Activated CD4-positive, alpha-beta T cell treated with anti-CD3 and anti-CD28 coated beads, Interleukin-10, Interleukin-2, amounts not matched to agents 100 ng/mL and 50 ng/mL, durations not matched to agents 16 hours and 8 hours (primary cell): ENCODE measurements around the gene PIAS1.
"Not testable (repeated sequence)": the region's sequence is repeated elsewhere in the genome, so short reads cannot be mapped to it uniquely, and the experiment has no call there.

ENCODE experiments used
- DNase-seq: peaks from one replicate; pipeline ENCODE4 v3.0.0-alpha.2; 2020

PIAS1 gene

DNA sequence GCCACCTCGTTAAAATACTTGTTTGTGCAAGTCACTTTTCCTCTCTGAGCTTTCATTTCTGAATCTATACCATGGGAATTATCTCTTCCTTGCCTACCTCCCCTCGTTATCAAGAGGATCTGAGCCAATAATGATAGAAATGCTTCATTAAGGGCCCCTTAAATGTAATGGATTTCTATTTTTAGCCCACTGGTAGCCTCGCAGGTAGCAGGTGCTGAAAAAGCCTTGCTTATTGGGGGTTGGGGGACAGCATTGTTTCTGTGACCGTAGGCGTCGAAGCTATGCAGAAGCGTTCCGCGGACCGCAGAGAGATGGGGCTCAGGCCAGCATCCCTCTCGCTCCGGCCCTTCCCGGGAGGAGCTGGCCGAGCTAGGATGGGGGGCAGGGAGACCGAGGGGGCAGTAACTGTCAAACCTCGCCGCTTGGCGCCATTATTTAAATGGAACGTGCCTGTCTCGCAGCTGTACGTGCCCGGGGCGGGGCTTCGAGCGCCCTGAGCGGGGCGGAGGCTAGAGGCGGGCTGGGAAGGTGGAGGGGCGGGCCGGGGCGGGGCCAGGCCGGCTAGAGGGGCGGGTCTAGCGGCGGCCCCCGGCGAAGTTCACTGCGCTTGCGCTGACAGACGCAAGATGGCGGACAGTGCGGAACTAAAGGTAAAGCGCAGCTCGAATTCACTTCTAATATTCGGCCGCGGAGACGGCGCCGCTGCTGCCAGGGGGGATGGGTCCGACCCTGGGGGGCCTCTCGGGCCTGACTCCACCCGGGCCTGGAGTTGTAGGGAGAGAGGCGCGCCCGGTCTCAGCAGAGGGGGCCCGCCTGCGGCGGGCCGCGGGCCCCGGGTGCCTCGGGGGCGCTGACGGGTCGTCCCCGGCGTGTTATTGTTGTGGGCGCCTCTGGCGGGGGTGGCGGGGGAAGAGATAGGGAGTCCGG lies at the start of gene PIAS1:
PIAS1 (plus strand) TSS at position 615 of the 927 bp plus-strand sequence; CDS start at position 627, 12 bp downstream.
- peak; percentile 97 for DNase-seq

DNA sequence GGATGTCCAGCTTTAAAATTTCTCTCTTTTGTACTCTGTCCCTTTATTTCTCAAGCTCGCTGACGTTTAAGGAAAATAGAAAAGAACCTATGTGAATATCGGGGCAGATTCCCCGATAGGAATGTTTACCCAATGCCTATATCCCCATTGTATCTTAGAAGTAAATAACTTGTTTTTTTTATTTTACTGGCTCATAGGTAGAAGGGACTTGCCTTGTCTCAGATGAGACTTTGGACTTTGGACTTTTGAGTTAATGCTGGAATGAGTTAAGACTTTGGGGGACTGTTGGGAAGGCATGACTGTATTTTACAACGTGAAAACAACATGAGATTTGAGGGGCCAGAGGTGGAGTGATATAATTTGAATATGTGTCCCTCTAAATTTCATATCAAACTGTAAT lies 46.5 kb upstream of the PIAS1 start:
- not testable (repeated sequence) for DNase-seq

- no peak for DNase-seq
Measured at GRCh38 chr15:68010361-68011153, 43.6 kb upstream of the PIAS1 start.

- no peak for DNase-seq
Measured at GRCh38 chr15:68012911-68013310, 41.2 kb upstream of the PIAS1 start.

- no peak for DNase-seq
Measured at GRCh38 chr15:68014219-68014618, 39.9 kb upstream of the PIAS1 start.

DNA sequence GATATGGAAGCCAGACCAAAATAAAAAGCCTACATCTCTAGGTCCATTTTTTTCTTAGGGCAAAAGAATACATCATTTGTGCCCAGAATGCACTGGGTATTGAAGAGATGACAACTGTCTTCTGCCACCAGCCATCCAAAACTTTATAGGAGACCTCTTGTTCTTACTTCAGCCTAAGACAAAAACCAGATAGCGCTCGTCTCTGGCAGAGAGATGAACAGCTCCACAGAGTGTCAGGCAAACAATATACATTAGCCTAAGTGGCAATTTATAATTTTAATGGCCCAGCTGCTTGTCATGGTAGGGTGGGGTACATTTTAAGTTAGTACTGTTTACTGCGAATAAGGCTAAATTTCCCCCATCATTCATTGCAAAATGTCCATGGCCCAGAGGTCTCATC lies 38.9 kb upstream of the PIAS1 start:
- no peak for DNase-seq

GRCh38 chr15:68017201-68017600 lies 36.9 kb upstream of the PIAS1 start:
- DNase-seq: no peak

DNA sequence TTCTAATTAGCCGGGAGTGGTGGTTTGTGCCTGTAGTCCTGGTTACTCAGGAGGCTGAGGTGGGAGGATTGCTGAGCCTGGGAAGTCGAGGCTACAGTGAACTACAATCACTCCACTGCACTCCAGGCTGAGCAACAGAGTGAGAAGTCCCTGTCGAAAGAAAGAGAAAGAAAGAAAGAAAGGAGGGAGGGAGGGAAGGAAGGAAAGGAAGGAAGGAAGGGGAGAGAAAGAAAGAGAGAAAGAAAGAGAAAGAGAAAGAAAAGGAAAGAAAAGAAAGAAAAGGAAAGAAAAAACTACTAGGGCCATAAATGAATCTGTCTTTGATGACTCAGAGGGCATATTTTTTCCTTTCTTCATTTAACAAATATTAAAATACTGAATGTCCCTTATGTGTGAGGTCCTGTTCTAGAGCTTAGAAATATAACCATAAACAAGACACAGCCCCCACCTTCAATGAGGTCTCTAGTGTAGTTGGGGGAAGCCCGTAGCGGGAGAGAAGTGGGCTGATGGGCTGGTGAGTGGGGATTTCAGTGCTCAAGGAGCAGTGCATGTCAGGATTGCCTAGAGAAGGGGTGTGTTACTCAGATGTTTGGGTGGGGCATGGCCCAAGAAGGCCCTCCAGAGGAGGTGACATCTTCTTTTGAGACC lies 35.2 kb upstream of the PIAS1 start:
- DNase-seq: no peak

- DNase-seq: no peak
Measured at GRCh38 chr15:68019814-68020525, 34.1 kb upstream of the PIAS1 start.

DNA sequence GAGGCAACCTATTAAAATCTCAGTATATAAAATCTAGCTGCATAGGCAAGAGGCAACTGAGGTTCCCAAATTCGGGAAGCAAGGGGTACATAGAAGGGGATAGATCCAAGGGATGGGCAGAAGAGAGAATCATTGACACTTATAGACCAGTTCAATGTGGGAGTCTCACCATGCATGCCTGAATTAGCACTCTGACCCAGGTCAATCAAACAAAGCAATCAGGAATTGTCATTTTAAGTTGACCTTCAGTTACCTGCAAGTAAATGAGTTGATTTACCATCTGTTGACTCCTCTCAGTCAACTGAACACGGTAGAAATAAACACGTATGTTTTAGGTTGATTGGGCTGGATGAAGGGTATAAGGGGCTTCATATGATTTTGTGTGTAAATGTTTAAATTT lies 33.4 kb upstream of the PIAS1 start:
- DNase-seq: no peak

- DNase-seq: no peak
Measured at GRCh38 chr15:68022061-68022460, 32.1 kb upstream of the PIAS1 start.

DNA sequence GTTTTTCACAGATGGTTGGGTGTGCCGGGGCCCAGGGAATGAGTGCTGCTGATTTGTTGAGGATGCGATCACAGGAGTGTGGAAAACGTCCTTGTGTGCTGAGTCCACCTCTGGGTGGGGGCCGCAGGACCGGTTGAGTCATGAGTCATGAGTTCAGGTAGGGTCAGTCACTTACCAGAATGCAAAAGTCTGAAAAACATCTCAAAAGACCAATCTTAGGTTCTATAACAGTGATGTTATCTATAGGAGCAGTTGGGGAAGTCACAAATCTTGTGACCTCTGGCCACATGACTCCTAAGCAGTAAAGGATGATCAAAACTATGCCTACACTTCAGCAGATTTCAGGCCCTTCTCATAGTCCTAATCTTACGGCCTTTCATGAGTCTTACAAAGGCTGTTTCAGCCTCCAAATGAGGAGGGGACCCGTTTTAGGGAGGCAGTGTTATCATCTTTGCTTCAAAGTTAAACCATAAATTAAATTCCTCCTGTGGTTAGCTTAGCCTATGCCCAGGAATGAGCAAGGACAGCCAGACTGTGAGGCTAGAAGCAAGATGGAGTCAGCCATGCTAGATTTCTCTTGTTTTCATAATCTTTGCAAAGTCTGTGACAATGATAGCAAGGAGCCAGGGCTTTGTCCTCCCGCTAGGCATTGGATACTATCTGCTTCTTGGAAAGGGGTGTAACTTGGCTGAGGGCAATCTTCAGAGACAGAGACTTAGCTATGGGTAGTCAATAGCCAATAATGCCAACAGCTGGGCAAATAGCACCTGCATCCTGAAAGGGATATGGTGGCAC lies 30.6 kb upstream of the PIAS1 start:
- DNase-seq: no peak

DNA sequence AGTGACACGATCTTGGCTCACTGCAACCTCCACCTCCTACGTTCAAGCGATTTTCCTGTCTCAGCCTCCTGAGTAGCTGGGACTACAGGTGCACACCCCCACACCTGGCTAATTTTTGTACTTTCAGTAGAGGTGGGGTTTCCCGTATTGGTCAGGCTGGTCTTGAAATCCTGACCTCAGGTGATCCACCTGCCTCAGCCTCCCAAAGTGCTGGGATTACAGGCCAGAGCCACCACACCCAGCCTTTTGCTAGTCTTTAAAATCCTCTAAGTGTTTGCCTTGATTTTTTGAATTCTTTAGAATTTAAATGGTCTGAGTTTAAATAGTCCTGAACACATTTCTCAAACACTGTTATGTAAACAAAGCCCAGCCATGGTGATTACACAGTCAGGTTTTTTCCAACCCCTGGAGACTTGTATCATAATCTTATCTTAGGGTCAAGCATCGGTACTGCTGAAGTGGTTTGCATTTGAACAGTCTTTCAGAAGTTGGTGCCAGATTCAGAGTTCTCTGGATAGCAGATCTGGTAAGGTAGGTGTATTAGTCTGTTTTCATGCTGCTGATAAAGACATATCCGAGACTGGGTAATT lies 28.2 kb upstream of the PIAS1 start:
- no peak for DNase-seq

DNA sequence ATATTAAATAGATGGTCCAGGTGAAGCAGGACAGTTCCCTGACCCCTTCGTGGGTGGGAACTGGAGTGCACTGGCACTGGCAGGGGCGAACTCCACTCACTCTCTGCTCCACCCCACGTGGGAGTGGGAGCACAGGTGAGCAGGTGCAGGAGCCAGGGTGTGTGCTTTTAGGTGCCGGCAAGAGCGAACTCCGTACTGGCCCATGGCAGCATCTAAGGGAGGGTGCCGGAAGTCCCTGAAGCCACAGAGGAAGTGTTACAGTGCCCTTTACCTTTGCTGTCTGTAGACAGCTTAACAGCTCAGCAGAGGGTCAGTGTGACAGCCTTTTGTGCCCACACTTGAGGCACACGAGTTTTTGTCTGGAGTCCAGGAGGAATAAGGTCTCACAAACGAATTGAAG lies 26.7 kb upstream of the PIAS1 start:
- no peak for DNase-seq

GRCh38 chr15:68028137-68028887 lies 25.8 kb upstream of the PIAS1 start:
- no peak for DNase-seq

- no peak for DNase-seq
Measured at GRCh38 chr15:68028888-68029207, 25.3 kb upstream of the PIAS1 start.

GRCh38 chr15:68029959-68030358 lies 24.2 kb upstream of the PIAS1 start:
- no peak for DNase-seq

DNA sequence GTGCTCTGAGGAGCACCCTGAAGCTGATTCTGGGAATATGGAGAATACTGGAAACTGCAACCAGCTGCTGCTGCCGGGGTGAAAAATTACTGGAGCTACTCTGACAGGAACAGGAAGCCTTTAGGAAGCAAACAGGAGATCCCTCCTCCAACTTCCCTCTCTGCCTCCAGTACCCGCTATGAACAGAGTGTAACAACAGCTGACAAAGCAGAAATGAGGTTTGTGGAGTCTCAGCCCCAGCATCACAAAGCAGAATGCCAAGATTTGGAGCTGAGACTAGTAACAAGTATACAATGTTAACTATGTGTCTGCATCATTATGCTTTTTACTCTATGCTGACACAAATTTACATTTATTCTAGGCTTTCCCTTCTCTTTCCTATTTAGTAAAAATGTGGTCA lies 22.7 kb upstream of the PIAS1 start:
- no peak for DNase-seq

GRCh38 chr15:68032672-68033071 lies 21.4 kb upstream of the PIAS1 start:
- DNase-seq: no peak

DNA sequence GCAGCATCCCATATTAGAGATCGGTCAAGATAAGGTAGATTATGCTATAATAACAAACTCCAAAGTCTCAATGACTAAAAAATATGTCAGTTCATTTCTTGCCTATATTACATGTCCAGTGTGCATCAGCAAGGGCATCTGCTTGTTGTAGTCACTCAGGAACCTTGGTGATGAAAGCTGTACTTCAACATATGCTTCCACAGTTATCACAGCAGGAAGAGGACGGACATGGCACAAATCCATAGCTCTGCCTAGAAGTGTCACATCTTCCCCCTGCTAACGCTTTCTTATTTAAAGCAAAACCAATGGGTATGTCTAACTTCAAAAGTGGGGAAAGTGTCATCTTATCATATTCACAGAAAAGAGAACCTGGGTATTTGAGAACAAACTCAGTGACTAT lies 20.0 kb upstream of the PIAS1 start:
- DNase-seq: no peak

- DNase-seq: no peak
Measured at GRCh38 chr15:68034719-68035293, 19.3 kb upstream of the PIAS1 start.
